ENCODE data around the gene MED14. TPM values are rescaled to one million over a fixed set of nuclear protein-coding genes. Genes with fewer than 3 reads are reported as not detected.

MED14 gene
- 16.7 and 16.8 TPM in 2 replicates for total RNA-seq

DNA sequence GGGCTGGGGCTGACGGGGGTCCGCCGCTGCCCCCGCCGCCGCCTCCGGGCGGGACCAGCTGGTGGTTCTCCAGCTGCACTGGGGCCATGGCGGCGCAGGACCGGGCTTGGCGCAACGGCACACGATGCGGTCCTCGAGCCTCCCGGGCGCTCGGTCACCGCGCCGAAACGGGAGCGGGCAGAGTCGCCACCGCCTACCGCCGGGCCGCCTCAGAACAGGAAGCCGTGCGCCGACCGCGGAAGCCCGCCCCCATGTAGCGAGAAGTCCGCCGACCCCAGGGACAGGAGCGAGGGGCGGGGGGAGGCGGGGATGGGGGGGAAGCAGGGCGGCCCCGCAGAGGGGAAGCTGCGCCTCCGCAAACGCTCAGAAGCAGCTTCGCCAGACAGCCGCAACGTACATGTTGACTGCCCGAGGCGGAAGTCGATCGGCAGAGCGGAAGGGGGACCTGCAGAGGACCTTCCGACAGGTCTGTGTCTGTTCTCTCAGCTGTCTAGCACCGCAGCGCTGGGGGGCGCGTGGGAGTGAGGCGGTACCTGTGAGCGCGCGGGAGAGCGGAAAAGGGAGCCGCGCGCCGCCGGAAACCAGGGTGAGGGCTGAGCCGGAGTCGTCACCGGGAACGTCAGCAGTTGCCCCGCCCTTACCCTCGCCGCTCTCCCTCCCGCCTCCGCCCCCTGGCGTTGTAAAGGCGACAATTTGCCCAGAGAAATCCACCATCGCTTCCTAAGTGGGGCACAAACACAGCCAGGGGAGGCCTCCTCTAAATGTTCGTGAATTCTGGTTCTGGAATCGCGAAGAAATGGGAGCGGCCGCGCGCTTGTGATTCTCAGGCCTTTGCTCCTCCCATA lies at the start of gene MED14:
MED14 (minus strand) TSS at position 218 of the 845 bp plus-strand sequence; CDS start at position 88, 130 bp downstream.

DNA sequence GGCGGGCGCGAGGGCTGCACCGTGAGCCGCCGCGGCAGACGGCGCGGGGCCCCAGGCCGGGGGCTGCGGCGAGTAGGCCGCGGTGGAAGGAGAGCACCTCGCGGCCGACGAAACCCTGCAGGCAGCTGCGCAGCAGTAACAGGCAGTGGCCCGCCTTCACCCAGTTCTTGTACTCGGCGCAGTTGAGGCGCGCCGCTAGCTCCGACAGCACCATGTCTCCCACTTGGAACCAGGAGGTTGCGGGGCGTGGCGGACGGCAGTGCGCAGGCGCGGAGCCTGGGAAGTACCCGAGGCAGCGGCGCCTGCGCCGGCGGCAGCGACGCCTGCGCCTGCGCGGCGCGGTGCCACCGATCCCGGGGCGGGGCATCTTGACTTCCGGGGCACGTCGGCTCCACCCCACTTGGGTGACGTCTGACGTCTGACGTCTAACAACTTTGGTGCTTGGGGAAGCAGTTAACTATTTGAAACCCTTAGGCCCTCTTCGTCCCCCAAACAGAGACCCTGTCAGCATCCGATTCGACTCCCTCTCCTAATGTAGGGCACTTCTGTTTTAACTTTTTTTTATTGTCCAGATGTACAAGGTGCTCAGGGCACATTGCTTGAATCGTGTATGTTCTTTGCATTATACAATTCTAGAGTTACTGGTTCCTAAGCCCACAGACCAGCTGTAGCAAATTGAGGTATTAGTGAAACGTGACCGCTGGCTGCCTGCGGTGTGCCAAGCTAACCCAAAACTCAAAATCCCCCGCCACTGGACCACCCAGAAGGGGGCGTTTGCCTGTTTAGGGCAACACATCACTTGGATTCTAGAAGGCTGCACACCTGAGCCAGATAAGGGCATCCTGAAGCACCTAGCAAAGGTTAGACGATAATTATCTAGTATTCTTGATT lies 87.8 kb downstream of the MED14 start, which contains the start of gene CXorf38:
CXorf38 (minus strand) TSS at position 255 of the 891 bp plus-strand sequence; CDS start at position 214, 41 bp downstream.

DNA sequence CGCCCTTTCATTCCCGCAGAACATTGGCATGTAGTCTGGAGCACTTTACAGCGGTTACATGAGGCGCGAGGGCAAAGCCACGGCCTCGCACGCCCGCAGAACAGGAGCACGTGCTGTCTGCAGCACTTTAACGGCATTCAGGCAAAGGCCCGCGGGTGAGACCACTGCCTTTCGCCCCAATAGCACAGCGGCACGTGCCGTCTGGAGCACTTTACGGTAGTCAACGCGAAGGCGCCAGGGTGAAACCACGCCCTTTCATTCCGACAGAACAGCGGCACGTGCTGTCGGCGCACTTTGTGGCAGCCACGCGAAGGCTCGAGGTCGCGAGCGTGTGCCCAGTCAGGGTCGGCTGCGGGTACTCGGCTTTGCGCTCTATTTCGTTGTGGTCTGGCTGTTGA lies 112.2 kb downstream of the MED14 start, which contains the start of gene MPC1L:
MPC1L (plus strand) TSS at position 290 of the 398 bp plus-strand sequence. CDS start 138 bp downstream, outside the sequence.

Other genes starting within 250 kb of the MED14 start
- gene ATP6AP2, start 154.6 kb downstream of the MED14 start, total RNA-seq: 124 and 137 TPM in 2 replicates
- not detected in 2 replicates for gene MPC1L, start 112.1 kb downstream of the MED14 start, total RNA-seq
- 5.1 and 7.0 TPM in 2 replicates for gene CXorf38, start 88.0 kb downstream of the MED14 start, total RNA-seq

Data from pericardium fibroblast (primary cell).